HT1080 (cell line): ENCODE results near the gene ARRDC5. TPM values are rescaled to one million over a fixed set of nuclear protein-coding genes. Genes with fewer than 3 reads are reported as not detected.
"Not testable (repeated sequence)": the region's sequence is repeated elsewhere in the genome, so short reads cannot be mapped to it uniquely, and the experiment has no call there.

Experiments
- DNase-seq: peaks from one replicate; pipeline ENCODE4 v3.0.0-alpha.2; 2015; ENCODE audit warnings: low read depth
- polyA plus RNA-seq, 2 experiments: library from polyadenylated mRNA; depleted of rRNA; stranded (reverse); fragments of >200 nt; gene quantifications; 2 replicates each; pipeline ENCODE4 v1.2.3, GENCODE V29; 2015
- total RNA-seq: library from RNA; depleted of rRNA; stranded (reverse); fragments of >200 nt; shearing (Covaris generic); gene quantifications from 2 replicates; pipeline ENCODE4 v1.2.3, GENCODE V29; 2014; rRNA removed

ARRDC5 gene
- not detected in 2 replicates for total RNA-seq
- polyA plus RNA-seq (2015; cell fraction: cytosol; rRNA removed), result not detected in 2 replicates
- polyA plus RNA-seq (2015; cell fraction: nucleus; rRNA removed), result not detected in 2 replicates

GRCh38 chr19:4902796-4903195, at the start of gene ARRDC5:
TSS of gene ARRDC5 (minus strand) at chr19:4902896. CDS start at chr19:4902825, 71 bp downstream.
- DNase-seq, result no peak

GRCh38 chr19:4951656-4952055, 49.0 kb upstream of the ARRDC5 start:
- DNase-seq, result no peak

- DNase-seq, result not testable (repeated sequence)
These were observed 48.0 kb upstream of the ARRDC5 start for GRCh38 chr19:4950650-4951049.

GRCh38 chr19:4941638-4942169, 39.0 kb upstream of the ARRDC5 start:
- not testable (repeated sequence) for DNase-seq

GRCh38 chr19:4939466-4939865, 36.8 kb upstream of the ARRDC5 start:
- no peak for DNase-seq

- DNase-seq, result not testable (repeated sequence)
These were observed 35.8 kb upstream of the ARRDC5 start for GRCh38 chr19:4938461-4938860.

GRCh38 chr19:4937060-4937459, 34.4 kb upstream of the ARRDC5 start:
- DNase-seq, result no peak

- DNase-seq, result no peak
These were observed 32.7 kb upstream of the ARRDC5 start for GRCh38 chr19:4935444-4935843.

- DNase-seq, result no peak
These were observed 30.8 kb upstream of the ARRDC5 start for GRCh38 chr19:4933528-4933927.

GRCh38 chr19:4932711-4933110, 30.0 kb upstream of the ARRDC5 start:
- DNase-seq, result no peak

- DNase-seq, result no peak
These were observed 28.0 kb upstream of the ARRDC5 start for GRCh38 chr19:4930664-4931063.

GRCh38 chr19:4929186-4929585, 26.5 kb upstream of the ARRDC5 start:
- no peak for DNase-seq

- DNase-seq, result no peak
These were observed 20.6 kb upstream of the ARRDC5 start for GRCh38 chr19:4923276-4923747.

GRCh38 chr19:4922530-4923275, 20.0 kb upstream of the ARRDC5 start:
- DNase-seq, result no peak

GRCh38 chr19:4916292-4917082, 13.8 kb upstream of the ARRDC5 start:
- DNase-seq, result no peak

GRCh38 chr19:4914736-4915501, 12.2 kb upstream of the ARRDC5 start:
- DNase-seq, result peak; percentile 61

GRCh38 chr19:4913996-4914735, 11.5 kb upstream of the ARRDC5 start:
- DNase-seq, result no peak

- DNase-seq, result peak; percentile 98
These were observed 9.3 kb upstream of the ARRDC5 start for GRCh38 chr19:4911786-4912672.

- DNase-seq, result no peak
These were observed 8.6 kb upstream of the ARRDC5 start for GRCh38 chr19:4911314-4911713.
